PC-3 (cell line): Measurements from ENCODE around the gene IRF3.

Experiments used
- EZH2 ChIP-seq: fragments of 300-600 bp; sonication (generic); IDR thresholded peaks from one replicate; pipeline ENCODE4 v1.6.1; 2017; ENCODE audit warnings: antibody characterized with exemption, mild to moderate bottlenecking, low read length; ENCODE audit not compliant: unreplicated experiment
- EZH2phosphoT487 ChIP-seq: fragments of 300-600 bp; sonication (generic); IDR thresholded peaks from 2 replicates; pipeline ENCODE4 v1.6.1; 2018; ENCODE audit warnings: mild to moderate bottlenecking, antibody characterized with exemption, low read length, borderline replicate concordance
- TF ChIP-seq, protein P1 (sequence below): fragments of 300-600 bp; sonication (generic); conservative IDR thresholded peaks from 2 replicates; pipeline ENCODE4 v1.5.1; 2017; ENCODE audit warnings: antibody characterized with exemption, low read depth, mild to moderate bottlenecking, low read length

- TF ChIP-seq, protein P1, sequence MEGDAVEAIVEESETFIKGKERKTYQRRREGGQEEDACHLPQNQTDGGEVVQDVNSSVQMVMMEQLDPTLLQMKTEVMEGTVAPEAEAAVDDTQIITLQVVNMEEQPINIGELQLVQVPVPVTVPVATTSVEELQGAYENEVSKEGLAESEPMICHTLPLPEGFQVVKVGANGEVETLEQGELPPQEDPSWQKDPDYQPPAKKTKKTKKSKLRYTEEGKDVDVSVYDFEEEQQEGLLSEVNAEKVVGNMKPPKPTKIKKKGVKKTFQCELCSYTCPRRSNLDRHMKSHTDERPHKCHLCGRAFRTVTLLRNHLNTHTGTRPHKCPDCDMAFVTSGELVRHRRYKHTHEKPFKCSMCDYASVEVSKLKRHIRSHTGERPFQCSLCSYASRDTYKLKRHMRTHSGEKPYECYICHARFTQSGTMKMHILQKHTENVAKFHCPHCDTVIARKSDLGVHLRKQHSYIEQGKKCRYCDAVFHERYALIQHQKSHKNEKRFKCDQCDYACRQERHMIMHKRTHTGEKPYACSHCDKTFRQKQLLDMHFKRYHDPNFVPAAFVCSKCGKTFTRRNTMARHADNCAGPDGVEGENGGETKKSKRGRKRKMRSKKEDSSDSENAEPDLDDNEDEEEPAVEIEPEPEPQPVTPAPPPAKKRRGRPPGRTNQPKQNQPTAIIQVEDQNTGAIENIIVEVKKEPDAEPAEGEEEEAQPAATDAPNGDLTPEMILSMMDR: no peak
- TF ChIP-seq EZH2 (no peak), EZH2phosphoT487 (no peak)
Measured at GRCh38 chr19:49687566-49688316, 22.1 kb upstream of the IRF3 start.
